ENCODE results near the gene PLCB2.

Gene PLCB2

GRCh38 chr15:40307421-40308211, at the start of gene PLCB2:
Gene PLCB2 (minus strand): TSS chr15:40307935. CDS start chr15:40307672, 263 bp downstream.
- H3K36me3 ChIP-seq (ENCODE audit: control insufficient read depth, insufficient read depth, low read length): no peaks in the 10 kb centered on the region
- peaks cover 17% of the 10 kb centered on the region for H3K4me1 ChIP-seq (ENCODE audit: control insufficient read depth, insufficient read depth, low read length)
- peak within 1 kb of the TSS; percentile 37 for H3K4me3 ChIP-seq (ENCODE audit: low read depth, low read length)
- peaks cover 19% of the 10 kb centered on the region for H3K27me3 ChIP-seq (ENCODE audit: control insufficient read depth, insufficient read depth, low read length)
- no peak within 1 kb of the TSS for H3K9ac ChIP-seq (ENCODE audit: low read depth, low read length)
- no peaks in the 10 kb centered on the region for H3K9me3 ChIP-seq (ENCODE audit: control insufficient read depth, insufficient read depth, low read length)

DNA sequence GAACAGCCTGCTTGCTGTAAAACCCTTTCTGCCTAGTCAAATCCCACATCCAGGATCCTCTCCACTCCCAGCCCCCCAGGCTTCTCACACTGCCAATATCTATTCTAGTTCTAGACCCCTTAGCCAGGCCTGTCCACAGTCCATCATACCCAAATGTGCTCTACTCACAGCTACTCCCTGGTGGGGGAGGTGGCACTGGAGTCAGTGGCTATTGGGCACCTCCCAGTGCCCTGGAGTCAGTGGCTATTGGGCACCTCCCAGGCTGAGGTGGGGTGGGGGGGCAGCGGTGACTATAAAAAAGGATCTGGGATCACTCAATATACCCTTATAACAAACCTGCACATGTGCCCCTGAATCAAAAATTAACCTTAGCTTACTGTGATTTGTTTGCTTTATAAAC, 49.5 kb upstream of the PLCB2 start:
- no peak overlapping the region for H3K9ac ChIP-seq (ENCODE audit: low read depth, low read length)
- H3K27me3 ChIP-seq (ENCODE audit: control insufficient read depth, insufficient read depth, low read length): peaks cover 50% of the 10 kb centered on the region
- H3K9me3 ChIP-seq (ENCODE audit: control insufficient read depth, insufficient read depth, low read length): no peaks in the 10 kb centered on the region
- H3K36me3 ChIP-seq (ENCODE audit: control insufficient read depth, insufficient read depth, low read length): no peaks in the 10 kb centered on the region
- H3K4me1 ChIP-seq (ENCODE audit: control insufficient read depth, insufficient read depth, low read length): peaks cover 13% of the 10 kb centered on the region
- peak overlapping the region; percentile 73 for H3K4me3 ChIP-seq (ENCODE audit: low read depth, low read length)

GRCh38 chr15:40355976-40356585, 48.3 kb upstream of the PLCB2 start:
- Histone ChIP-seq H3K9me3 (ENCODE audit: control insufficient read depth, insufficient read depth, low read length) (no peaks in the 10 kb centered on the region), H3K27me3 (ENCODE audit: control insufficient read depth, insufficient read depth, low read length) (peaks cover 38% of the 10 kb centered on the region), H3K9ac (ENCODE audit: low read depth, low read length) (no peak overlapping the region), H3K4me1 (ENCODE audit: control insufficient read depth, insufficient read depth, low read length) (peaks cover 13% of the 10 kb centered on the region), H3K4me3 (ENCODE audit: low read depth, low read length) (no peak overlapping the region), H3K36me3 (ENCODE audit: control insufficient read depth, insufficient read depth, low read length) (no peaks in the 10 kb centered on the region)

- Histone ChIP-seq H3K36me3 (ENCODE audit: control insufficient read depth, insufficient read depth, low read length) (no peaks in the 10 kb centered on the region), H3K4me1 (ENCODE audit: control insufficient read depth, insufficient read depth, low read length) (peaks cover 13% of the 10 kb centered on the region), H3K9me3 (ENCODE audit: control insufficient read depth, insufficient read depth, low read length) (no peaks in the 10 kb centered on the region)
Observed at GRCh38 chr15:40354408-40355171, 46.9 kb upstream of the PLCB2 start.

DNA sequence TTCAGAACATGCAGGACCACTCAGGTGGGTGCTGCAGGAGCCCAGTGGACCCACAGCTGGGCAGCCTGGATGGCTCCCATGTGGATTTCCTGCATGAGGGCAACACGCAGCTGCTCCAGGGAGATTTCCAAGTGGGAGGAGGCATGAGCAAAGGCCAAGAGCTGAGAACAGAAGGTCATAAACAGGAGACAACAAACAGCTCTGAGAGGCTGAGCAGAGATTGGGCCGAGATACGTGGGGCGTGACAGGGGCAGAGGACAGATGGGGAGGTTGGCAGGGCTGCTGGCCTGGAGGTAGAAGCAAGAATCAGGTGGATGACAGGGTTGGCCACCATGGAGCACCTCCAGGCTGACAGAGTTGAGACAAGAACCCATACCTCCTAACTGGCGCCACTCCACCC, 46.0 kb upstream of the PLCB2 start:
- no peak overlapping the region for H3K9ac ChIP-seq (ENCODE audit: low read depth, low read length)
- no peaks in the 10 kb centered on the region for H3K9me3 ChIP-seq (ENCODE audit: control insufficient read depth, insufficient read depth, low read length)
- H3K36me3 ChIP-seq (ENCODE audit: control insufficient read depth, insufficient read depth, low read length): no peaks in the 10 kb centered on the region
- peaks cover 28% of the 10 kb centered on the region for H3K27me3 ChIP-seq (ENCODE audit: control insufficient read depth, insufficient read depth, low read length)
- H3K4me1 ChIP-seq (ENCODE audit: control insufficient read depth, insufficient read depth, low read length): peaks cover 9% of the 10 kb centered on the region
- H3K4me3 ChIP-seq (ENCODE audit: low read depth, low read length): no peak overlapping the region

More at GRCh38 chr15:40354408-40355171, 46.9 kb upstream of the PLCB2 start:
- Histone ChIP-seq H3K27me3 (ENCODE audit: control insufficient read depth, insufficient read depth, low read length) (peaks cover 37% of the 10 kb centered on the region), H3K9ac (ENCODE audit: low read depth, low read length) (no peak overlapping the region), H3K4me3 (ENCODE audit: low read depth, low read length) (peak overlapping the region; percentile 32)

GRCh38 chr15:40352281-40352901, 44.7 kb upstream of the PLCB2 start:
- H3K27me3 ChIP-seq (ENCODE audit: control insufficient read depth, insufficient read depth, low read length): peaks cover 28% of the 10 kb centered on the region
- H3K4me3 ChIP-seq (ENCODE audit: low read depth, low read length): no peak overlapping the region
- no peak overlapping the region for H3K9ac ChIP-seq (ENCODE audit: low read depth, low read length)
- H3K9me3 ChIP-seq (ENCODE audit: control insufficient read depth, insufficient read depth, low read length): no peaks in the 10 kb centered on the region
- H3K36me3 ChIP-seq (ENCODE audit: control insufficient read depth, insufficient read depth, low read length): no peaks in the 10 kb centered on the region
- peaks cover 9% of the 10 kb centered on the region for H3K4me1 ChIP-seq (ENCODE audit: control insufficient read depth, insufficient read depth, low read length)

GRCh38 chr15:40349163-40349562, 41.4 kb upstream of the PLCB2 start:
- H3K9me3 ChIP-seq (ENCODE audit: control insufficient read depth, insufficient read depth, low read length): no peaks in the 10 kb centered on the region
- peaks cover 4% of the 10 kb centered on the region for H3K4me1 ChIP-seq (ENCODE audit: control insufficient read depth, insufficient read depth, low read length)
- no peak overlapping the region for H3K9ac ChIP-seq (ENCODE audit: low read depth, low read length)
- no peak overlapping the region for H3K4me3 ChIP-seq (ENCODE audit: low read depth, low read length)
- peaks cover 10% of the 10 kb centered on the region for H3K27me3 ChIP-seq (ENCODE audit: control insufficient read depth, insufficient read depth, low read length)
- no peaks in the 10 kb centered on the region for H3K36me3 ChIP-seq (ENCODE audit: control insufficient read depth, insufficient read depth, low read length)

GRCh38 chr15:40348474-40348870, 40.7 kb upstream of the PLCB2 start:
- H3K27me3 ChIP-seq (ENCODE audit: control insufficient read depth, insufficient read depth, low read length): peaks cover 7% of the 10 kb centered on the region
- H3K36me3 ChIP-seq (ENCODE audit: control insufficient read depth, insufficient read depth, low read length): no peaks in the 10 kb centered on the region
- H3K4me1 ChIP-seq (ENCODE audit: control insufficient read depth, insufficient read depth, low read length): no peaks in the 10 kb centered on the region
- H3K4me3 ChIP-seq (ENCODE audit: low read depth, low read length): no peak overlapping the region
- no peak overlapping the region for H3K9ac ChIP-seq (ENCODE audit: low read depth, low read length)
- no peaks in the 10 kb centered on the region for H3K9me3 ChIP-seq (ENCODE audit: control insufficient read depth, insufficient read depth, low read length)

GRCh38 chr15:40347559-40348473, 40.1 kb upstream of the PLCB2 start:
- Histone ChIP-seq H3K4me1 (ENCODE audit: control insufficient read depth, insufficient read depth, low read length) (no peaks in the 10 kb centered on the region), H3K4me3 (ENCODE audit: low read depth, low read length) (no peak overlapping the region), H3K9me3 (ENCODE audit: control insufficient read depth, insufficient read depth, low read length) (no peaks in the 10 kb centered on the region), H3K9ac (ENCODE audit: low read depth, low read length) (no peak overlapping the region), H3K27me3 (ENCODE audit: control insufficient read depth, insufficient read depth, low read length) (peaks cover 4% of the 10 kb centered on the region), H3K36me3 (ENCODE audit: control insufficient read depth, insufficient read depth, low read length) (no peaks in the 10 kb centered on the region)

- Histone ChIP-seq H3K27me3 (ENCODE audit: control insufficient read depth, insufficient read depth, low read length) (peaks cover 2% of the 10 kb centered on the region), H3K36me3 (ENCODE audit: control insufficient read depth, insufficient read depth, low read length) (no peaks in the 10 kb centered on the region), H3K4me3 (ENCODE audit: low read depth, low read length) (no peak overlapping the region), H3K4me1 (ENCODE audit: control insufficient read depth, insufficient read depth, low read length) (no peaks in the 10 kb centered on the region), H3K9ac (ENCODE audit: low read depth, low read length) (no peak overlapping the region), H3K9me3 (ENCODE audit: control insufficient read depth, insufficient read depth, low read length) (no peaks in the 10 kb centered on the region)
Observed at GRCh38 chr15:40346579-40347558, 39.1 kb upstream of the PLCB2 start.

All from iPS-15b (cell line).